ENCODE data around the gene CARNS1.
"Not testable (repeated sequence)": the region's sequence is repeated elsewhere in the genome, so short reads cannot be mapped to it uniquely, and the experiment has no call there.

CARNS1 gene

DNA sequence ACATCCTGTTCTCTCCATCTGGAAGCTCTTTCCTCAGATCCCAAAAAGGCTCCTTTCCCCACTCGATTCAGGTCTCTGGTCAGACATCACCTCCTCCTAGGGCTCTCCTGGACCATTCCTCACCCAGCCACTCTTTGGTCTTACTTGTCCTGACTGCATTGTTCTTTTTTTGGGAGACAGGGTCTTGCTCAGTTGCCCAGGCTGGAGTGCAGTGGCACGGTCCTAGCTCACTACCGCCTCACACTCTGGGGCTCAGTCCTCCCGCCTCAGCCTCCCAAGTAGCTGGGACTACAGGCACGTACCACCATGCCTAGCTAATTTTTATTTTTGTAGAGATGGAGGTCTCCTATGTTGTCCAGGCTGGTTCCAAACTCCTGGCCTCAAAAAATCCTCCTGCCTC, 30.0 kb downstream of the CARNS1 start:
- DNase-seq, result no peak

DNA sequence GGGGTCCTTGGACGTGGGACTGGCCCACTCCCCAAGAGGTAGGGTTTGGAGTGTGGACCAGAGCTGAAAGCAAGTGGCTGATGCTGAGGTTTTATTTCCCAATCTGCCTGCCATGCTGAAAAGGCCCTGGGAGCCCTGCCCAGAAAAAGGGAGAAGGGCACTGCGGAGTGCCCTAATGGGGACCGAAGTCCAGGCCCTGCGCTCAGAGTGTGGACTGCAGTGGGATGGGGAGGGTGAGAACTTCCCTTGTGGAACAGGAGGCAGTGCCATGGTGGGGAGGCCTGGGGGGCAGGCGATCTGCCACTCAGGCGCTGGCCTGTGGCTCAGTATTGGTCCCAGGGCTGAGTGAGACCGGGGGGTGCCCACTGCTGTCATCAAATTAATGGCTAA, 32.7 kb downstream of the CARNS1 start:
- DNase-seq, result no peak

DNA sequence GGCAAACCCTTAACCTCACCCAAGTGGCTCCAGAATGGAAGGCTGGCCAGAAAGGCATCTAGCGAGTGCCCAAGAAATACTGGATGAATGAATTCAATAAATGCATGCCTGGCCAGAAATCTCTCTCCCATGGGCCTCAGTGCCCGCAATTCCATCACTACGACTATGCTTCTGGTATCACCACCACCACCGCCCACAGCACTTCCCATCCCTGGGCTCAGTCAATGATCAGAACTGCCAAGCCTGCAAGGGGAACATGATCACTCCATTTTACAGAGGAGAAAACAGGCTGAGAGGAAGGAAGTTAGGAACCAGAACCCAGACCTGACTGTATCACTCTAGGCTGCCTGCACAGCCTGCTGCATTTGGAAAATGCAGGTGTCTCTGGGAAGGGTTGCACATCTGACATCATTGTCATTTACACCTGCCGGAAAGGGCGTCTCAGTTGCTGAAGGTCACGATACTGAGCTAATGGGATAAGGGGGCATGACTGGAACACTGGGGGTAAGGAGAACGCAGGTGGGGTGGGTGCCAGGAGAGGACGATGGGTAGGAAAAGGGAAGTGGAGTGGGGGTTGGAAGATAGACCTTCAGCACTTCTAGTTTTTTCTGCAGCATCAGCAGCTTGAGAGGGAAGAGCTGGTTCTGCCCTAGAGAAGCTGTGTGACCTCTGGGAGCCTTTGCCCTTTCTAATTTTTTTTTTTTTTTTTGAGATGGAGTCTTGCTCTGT, 33.8 kb downstream of the CARNS1 start:
- DNase-seq, result no peak

GRCh38 chr11:67450796-67451657, 35.5 kb downstream of the CARNS1 start:
- DNase-seq, result no peak

- no peak for DNase-seq
Measured at GRCh38 chr11:67451658-67451976, 36.1 kb downstream of the CARNS1 start.

- DNase-seq, result no peak
Measured at GRCh38 chr11:67452141-67452952, 36.9 kb downstream of the CARNS1 start, which contains the start of gene GPR152. Gene GPR152, minus strand, starts transcription at chr11:67452729. Its CDS starts 5 bp downstream, at chr11:67452724.

- no peak for DNase-seq
Measured at GRCh38 chr11:67453816-67454732, 38.6 kb downstream of the CARNS1 start.

DNA sequence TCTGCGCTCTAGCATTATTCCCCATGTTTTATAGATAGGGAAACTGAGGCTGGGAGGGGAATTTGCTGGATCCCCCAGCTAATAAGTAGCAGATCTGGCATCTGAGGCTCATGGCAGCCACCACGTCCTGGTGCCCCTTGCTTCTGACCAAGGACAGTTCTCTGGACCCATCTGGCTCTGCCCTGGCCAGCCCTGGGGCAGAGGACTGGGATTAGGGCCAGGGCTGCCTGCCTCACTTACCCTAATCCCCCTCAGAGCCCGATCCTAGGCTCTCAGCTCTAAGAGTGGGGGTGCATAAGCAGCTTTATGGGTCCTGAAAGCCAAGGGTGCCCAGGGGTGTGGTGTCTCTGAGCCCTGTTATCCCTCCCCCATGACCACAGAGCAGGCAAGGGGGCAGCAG, 39.6 kb downstream of the CARNS1 start, which contains the start of gene CABP4:
TSS of gene CABP4 (plus strand) at position 301 of the 400 bp plus-strand sequence. CDS start at position 371, 70 bp downstream.
- no peak for DNase-seq

- no peak for DNase-seq
Measured at GRCh38 chr11:67456068-67456705, 40.7 kb downstream of the CARNS1 start.

DNA sequence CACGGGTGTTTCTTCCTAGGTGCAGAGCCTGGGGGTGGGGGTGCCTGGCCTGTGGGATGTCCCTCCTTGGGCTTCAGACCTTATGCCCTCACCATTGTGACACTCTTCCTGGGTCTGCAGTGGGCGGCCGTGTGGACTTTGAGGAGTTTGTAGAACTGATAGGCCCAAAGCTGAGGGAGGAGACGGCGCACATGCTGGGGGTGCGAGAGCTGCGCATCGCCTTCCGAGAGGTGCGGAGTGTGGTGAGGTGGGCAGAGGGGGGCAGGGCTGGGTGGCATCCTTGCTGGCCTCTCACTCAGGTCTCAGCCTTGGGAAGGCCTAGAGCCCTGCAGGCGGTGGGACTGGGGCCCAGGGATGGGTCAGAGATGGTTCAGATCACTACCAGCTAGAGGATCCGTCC, 42.0 kb downstream of the CARNS1 start:
- DNase-seq, result no peak

DNA sequence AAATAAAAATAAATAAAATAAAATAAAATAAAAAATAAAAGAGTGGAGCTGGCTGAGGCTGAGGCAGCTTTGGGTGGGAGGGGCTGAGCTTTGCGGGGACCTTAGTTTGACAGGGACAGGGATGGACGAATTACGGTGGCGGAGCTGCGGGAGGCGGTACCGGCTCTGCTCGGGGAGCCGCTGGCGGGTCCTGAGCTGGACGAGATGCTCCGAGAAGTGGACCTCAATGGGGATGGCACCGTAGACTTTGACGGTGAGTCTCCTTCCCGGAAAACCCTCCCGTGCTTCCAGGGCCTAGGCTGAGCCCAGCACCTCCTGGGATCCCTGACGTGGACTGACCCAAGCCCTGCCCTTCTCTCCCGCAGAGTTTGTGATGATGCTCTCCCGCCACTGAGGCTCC, 42.8 kb downstream of the CARNS1 start:
- DNase-seq, result no peak

DNA sequence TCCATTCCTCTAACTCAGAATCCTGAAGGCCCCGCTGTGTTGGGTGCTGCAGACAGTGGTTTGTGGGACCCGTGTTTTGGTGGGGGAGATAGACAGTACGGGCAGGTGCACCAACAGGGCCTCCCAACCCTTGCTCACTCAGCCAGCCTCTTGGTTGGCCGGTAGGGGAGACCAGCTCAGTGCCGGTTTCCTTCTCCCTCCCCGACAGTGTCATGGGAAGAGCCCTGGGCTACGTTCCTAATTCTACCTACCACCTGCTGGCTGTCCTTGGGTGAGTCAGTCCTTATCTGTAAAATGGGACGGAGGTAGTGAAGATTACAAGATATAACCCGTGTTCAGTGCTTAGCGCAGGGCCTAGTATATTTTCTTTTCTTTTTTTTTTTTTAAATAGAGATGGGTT, 47.7 kb downstream of the CARNS1 start:
- DNase-seq, result no peak

GRCh38 chr11:67463680-67464410, 48.4 kb downstream of the CARNS1 start:
- no peak for DNase-seq

DNA sequence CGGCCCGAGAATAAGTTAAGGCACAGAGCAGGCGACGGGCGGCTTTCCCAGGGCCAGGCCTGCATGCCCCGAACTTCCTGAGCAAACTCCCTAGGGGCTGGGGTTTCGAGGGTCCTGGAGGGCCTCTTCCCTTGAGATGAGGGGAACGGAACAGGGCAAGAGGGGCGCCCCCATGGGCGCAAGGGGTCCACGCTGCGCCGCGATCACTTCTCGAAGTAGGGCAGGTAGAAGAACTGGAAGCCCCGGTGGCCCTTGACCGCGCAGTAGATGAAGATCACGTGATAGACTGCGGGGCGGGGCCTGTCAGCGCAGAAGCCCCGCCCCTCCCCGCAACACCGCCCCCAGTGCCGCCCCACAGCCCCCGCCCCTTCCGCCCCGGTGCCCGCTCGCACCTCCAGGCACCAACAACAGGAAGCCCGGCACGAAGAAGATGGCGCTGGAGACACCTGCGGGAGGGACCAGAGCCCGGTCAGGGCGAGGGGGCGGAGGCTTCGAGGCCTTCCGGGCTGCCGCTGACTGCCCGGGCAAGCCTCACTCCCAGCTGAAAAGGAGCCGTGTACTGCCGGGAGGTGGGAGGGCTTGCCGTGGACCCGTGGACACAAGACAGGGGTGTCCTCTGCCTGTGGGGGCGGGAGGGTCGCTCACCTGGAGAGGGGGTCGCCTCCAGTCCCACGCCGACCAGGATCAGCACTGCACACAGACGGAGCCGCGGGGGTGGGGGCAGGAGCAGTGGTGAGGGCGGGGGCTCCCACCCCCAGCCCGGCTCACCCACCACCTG, 49.1 kb downstream of the CARNS1 start:
- peak; percentile 91 for DNase-seq

- DNase-seq, result no peak
Measured at GRCh38 chr11:67465189-67465510, 49.7 kb downstream of the CARNS1 start.

GRCh38 chr11:67465530-67465929, 50.1 kb downstream of the CARNS1 start:
- not testable (repeated sequence) for DNase-seq

DNA sequence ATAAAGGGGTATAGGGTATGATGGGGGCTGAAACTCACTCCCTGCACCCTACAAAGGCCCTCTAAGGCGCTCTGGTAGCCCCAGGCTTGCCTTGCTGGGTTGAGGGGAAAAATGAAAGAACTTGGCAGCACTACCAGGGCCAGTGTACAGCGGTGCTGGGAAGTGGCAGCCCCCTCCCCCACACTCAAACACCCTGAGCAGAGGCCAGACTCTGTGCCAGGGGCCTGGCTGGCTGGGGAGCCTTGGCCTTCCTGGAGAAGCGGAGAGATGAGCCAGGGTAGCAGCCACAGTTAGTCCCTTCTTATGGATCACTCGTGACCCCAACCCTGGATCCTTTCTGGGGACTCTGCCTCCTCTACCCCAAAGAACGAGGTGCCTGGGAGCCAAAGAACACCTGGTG, 50.9 kb downstream of the CARNS1 start:
- no peak for DNase-seq

- DNase-seq, result no peak
Measured at GRCh38 chr11:67466962-67467771, 51.7 kb downstream of the CARNS1 start.

- no peak for DNase-seq
Measured at GRCh38 chr11:67468056-67468455, 52.6 kb downstream of the CARNS1 start.

DNA sequence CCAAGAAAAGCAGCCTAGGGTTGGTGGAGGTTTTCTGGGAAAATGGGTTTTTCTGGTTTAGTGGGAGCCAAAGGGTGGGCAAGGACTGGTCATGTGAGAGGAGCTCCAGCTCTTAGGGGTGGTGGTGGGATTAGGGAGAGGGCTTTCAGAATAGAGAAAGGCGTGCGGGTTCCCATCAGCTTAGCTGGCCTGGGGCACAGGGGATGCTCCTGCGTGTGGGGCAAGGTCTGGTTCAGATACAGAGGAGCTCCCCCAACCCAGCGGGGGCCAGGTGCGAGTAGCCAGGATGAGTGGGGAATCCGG, 52.9 kb downstream of the CARNS1 start:
- no peak for DNase-seq
